Measurements from ENCODE around the gene ACTL6B. TPM values are rescaled to one million over a fixed set of nuclear protein-coding genes. Genes with fewer than 3 reads are reported as not detected.

The ACTL6B gene
- total RNA-seq, 4 donors from 2014 or later: not detected

GRCh38 chr7:100685049-100685605 is 28.9 kb upstream of the ACTL6B start:
- 87 to 89% methylated on average over 17 to 18 of the region's 18 CpGs for WGBS, 2 donors
- TF ChIP-seq CTCF (IDR thresholded peaks at IDR 0.05) (no peak), POLR2A (IDR thresholded peaks at IDR 0.05) (no peak)
- intact Hi-C loops (cut with DNase I; ENCODE audit: low total_unique reads): loop anchor here (5.0 kb wide), 1 partner anchor 203 kb away; the partner anchor contains the start of gene NYAP1
- H3K4me3 ChIP-seq (ENCODE audit: low read depth, poor library complexity, severe bottlenecking): no peak overlapping the region
- no peak for DNase-seq (ENCODE audit: low spot score in 2 of 2)

- H3K4me3 ChIP-seq (ENCODE audit: low read depth, poor library complexity, severe bottlenecking): no peak overlapping the region
- no peak for DNase-seq (ENCODE audit: low spot score in 2 of 2)
- 93 to 94% methylated on average over 7 to 16 of the region's 16 CpGs for WGBS, 2 donors
- intact Hi-C loops (cut with DNase I; ENCODE audit: low total_unique reads): loop anchor here (5.0 kb wide), 1 partner anchor 202 kb away; the partner anchor contains the start of gene NYAP1
- TF ChIP-seq POLR2A (IDR thresholded peaks at IDR 0.05) (no peak), CTCF (IDR thresholded peaks at IDR 0.05) (no peak)
These were observed 28.3 kb upstream of the ACTL6B start for GRCh38 chr7:100684534-100685042.

GRCh38 chr7:100683659-100684533 is 27.6 kb upstream of the ACTL6B start:
- no peak for DNase-seq (ENCODE audit: low spot score in 2 of 2)
- 93 to 97% methylated on average over 29 to 36 of the region's 37 CpGs for WGBS, 2 donors
- no peak overlapping the region for H3K4me3 ChIP-seq (ENCODE audit: low read depth, poor library complexity, severe bottlenecking)
- TF ChIP-seq POLR2A (IDR thresholded peaks at IDR 0.05) (no peak), CTCF (IDR thresholded peaks at IDR 0.05) (no peak)
- intact Hi-C loops (cut with DNase I; ENCODE audit: low total_unique reads): no loop called here

GRCh38 chr7:100682991-100683658 is 26.9 kb upstream of the ACTL6B start:
- no peak for TF ChIP-seq POLR2A (IDR thresholded peaks at IDR 0.05)
- TF ChIP-seq CTCF (IDR thresholded peaks at IDR 0.05): no peak
- no peak overlapping the region for H3K4me3 ChIP-seq (ENCODE audit: low read depth, poor library complexity, severe bottlenecking)
- intact Hi-C loops (cut with DNase I; ENCODE audit: low total_unique reads): no loop called here
- WGBS, 2 donors: 89 to 93% methylated on average over 16 to 18 of the region's 28 CpGs
- DNase-seq (ENCODE audit: low spot score in 2 of 2): no peak

GRCh38 chr7:100682228-100682741 is 26.0 kb upstream of the ACTL6B start:
- intact Hi-C loops (cut with DNase I; ENCODE audit: low total_unique reads): no loop called here
- TF ChIP-seq CTCF (IDR thresholded peaks at IDR 0.05): no peak
- no peak for TF ChIP-seq POLR2A (IDR thresholded peaks at IDR 0.05)
- DNase-seq (ENCODE audit: low spot score in 2 of 2): peak in 1 of 2 donors; percentile 80
- 68 to 76% methylated on average over 12 to 17 of the region's 25 CpGs for WGBS, 2 donors
- H3K4me3 ChIP-seq (ENCODE audit: low read depth, poor library complexity, severe bottlenecking): no peak overlapping the region
